Measurements from ENCODE around the gene SUGCT.

Gene SUGCT

DNA sequence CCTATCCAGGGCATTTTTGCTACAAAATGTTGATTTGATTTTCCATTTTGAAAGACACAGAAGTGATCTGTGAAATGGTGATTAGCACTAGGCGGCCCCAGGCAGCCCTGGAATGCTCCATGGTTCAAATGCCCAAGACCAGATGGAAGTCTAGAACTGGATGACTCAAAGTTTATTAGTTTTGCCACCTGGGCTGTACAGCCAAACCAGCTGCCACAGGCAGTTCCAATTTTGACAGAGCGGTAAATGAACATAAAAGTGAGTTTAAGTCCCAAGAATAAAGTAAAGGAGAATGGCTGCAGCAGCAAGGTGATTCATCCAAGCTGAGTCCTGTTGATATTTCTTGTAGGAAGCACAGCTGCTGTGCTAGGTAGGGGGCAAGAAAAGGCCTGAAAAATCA, 180.5 kb downstream of the SUGCT start:
- Histone ChIP-seq H3K36me3 (ENCODE audit: control insufficient read depth in 1 of 2, insufficient read depth in 2 of 2, low read length in 2 of 2) (no peaks in the 10 kb centered on the region), H3K9ac (ENCODE audit: low read length) (no peak overlapping the region), H3K18ac (ENCODE audit: low read length) (no peak overlapping the region), H3K4me2 (ENCODE audit: low read length) (no peak overlapping the region), H3K27me3 (ENCODE audit: insufficient read depth, low read length) (no peaks in the 10 kb centered on the region), H3K27ac (ENCODE audit: low read depth, low read length) (peak overlapping the region; percentile 6), H2BK5ac (ENCODE audit: low read depth, low read length, poor library complexity) (peak overlapping the region; percentile 56), H2AK5ac (ENCODE audit: low read length) (no peak overlapping the region), H3K4me3 (ENCODE audit: low read depth, low read length) (no peak overlapping the region), H4K91ac (ENCODE audit: low read depth, low read length) (peak overlapping the region; percentile 47), H3K14ac (ENCODE audit: low read length) (peak overlapping the region; percentile 12), H3K79me2 (ENCODE audit: control insufficient read depth, insufficient read depth, low read length, poor library complexity) (no peaks in the 10 kb centered on the region), H2BK120ac (ENCODE audit: insufficient read depth, low read length, poor library complexity) (peak overlapping the region; percentile 60), H3K4ac (ENCODE audit: low read depth, low read length) (no peak overlapping the region), H4K12ac (ENCODE audit: low read depth, low read length) (no peak overlapping the region), H2BK12ac (ENCODE audit: low read length) (peak overlapping the region; percentile 92), H3K79me1 (ENCODE audit: low read length) (no peaks in the 10 kb centered on the region), H4K8ac (ENCODE audit: low read depth, low read length) (peak overlapping the region; percentile 28), H2AFZ (ENCODE audit: insufficient read depth, low read length, poor library complexity) (no peak overlapping the region), H3K9me3 (ENCODE audit: insufficient read depth, low read depth, low read length) (no peaks in the 10 kb centered on the region), H3K23ac (ENCODE audit: low read length) (no peak overlapping the region), H3K4me1 (ENCODE audit: control insufficient read depth in 1 of 2, insufficient read depth in 2 of 2, low read length in 2 of 2) (peaks cover 0 to 4% of the 10 kb centered on the region in 2 experiments)
- no peak for DNase-seq
- no CpG with 5 or more reads among the region's 2 CpGs for WGBS (ENCODE audit: extremely low coverage, insufficient coverage, insufficient read length)

- Histone ChIP-seq H2AFZ (ENCODE audit: insufficient read depth, low read length, poor library complexity) (no peak overlapping the region), H4K8ac (ENCODE audit: low read depth, low read length) (no peak overlapping the region)
- WGBS (ENCODE audit: extremely low coverage, insufficient coverage, insufficient read length) = no CpG with 5 or more reads among the region's 3 CpGs
These were observed 181.4 kb downstream of the SUGCT start for GRCh38 chr7:40316176-40316575.

DNA sequence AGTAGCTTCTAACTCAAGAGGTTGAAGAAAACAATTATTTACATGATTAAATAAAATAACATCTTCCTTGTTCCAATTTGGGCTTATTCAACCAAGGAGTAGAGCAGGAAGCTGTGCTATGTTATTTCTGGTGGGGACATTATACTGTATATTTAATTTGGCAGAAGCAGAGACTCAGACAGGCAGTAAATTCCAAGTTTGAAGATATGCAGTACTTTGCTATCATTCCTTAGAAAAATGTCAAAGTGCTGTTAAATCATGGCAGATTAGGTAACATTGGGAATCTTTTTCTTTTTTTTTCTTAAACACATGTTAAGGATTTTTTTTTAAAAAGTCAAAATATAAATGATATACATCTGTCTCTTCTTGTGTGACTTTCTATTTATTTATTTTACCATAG, 190.1 kb downstream of the SUGCT start:
- no peak overlapping the region for H3K4me3 ChIP-seq (ENCODE audit: low read depth, low read length)
- no peak overlapping the region for H2BK120ac ChIP-seq (ENCODE audit: insufficient read depth, low read length, poor library complexity)
- no peaks in the 10 kb centered on the region for H3K4me1 ChIP-seq (ENCODE audit: control insufficient read depth in 1 of 2, insufficient read depth in 2 of 2, low read length in 2 of 2)
- no peak overlapping the region for H2AK5ac ChIP-seq (ENCODE audit: low read length)
- no peak overlapping the region for H3K27ac ChIP-seq (ENCODE audit: low read depth, low read length)
- H2BK5ac ChIP-seq (ENCODE audit: low read depth, low read length, poor library complexity) = no peak overlapping the region
- H4K8ac ChIP-seq (ENCODE audit: low read depth, low read length) = no peak overlapping the region
- no peak overlapping the region for H3K14ac ChIP-seq (ENCODE audit: low read length)
- H3K36me3 ChIP-seq (ENCODE audit: control insufficient read depth in 1 of 2, insufficient read depth in 2 of 2, low read length in 2 of 2) = no peaks in the 10 kb centered on the region
- no peaks in the 10 kb centered on the region for H3K27me3 ChIP-seq (ENCODE audit: insufficient read depth, low read length)
- H3K4me2 ChIP-seq (ENCODE audit: low read length) = no peak overlapping the region
- no peak overlapping the region for H3K4ac ChIP-seq (ENCODE audit: low read depth, low read length)
- no peak overlapping the region for H3K9ac ChIP-seq (ENCODE audit: low read length)
- H4K12ac ChIP-seq (ENCODE audit: low read depth, low read length) = no peak overlapping the region
- H3K9me3 ChIP-seq (ENCODE audit: insufficient read depth, low read depth, low read length) = no peaks in the 10 kb centered on the region
- DNase-seq = no peak
- H4K91ac ChIP-seq (ENCODE audit: low read depth, low read length) = no peak overlapping the region
- no peak overlapping the region for H3K23ac ChIP-seq (ENCODE audit: low read length)
- H2BK12ac ChIP-seq (ENCODE audit: low read length) = no peak overlapping the region
- H3K79me1 ChIP-seq (ENCODE audit: low read length) = peaks cover 3% of the 10 kb centered on the region
- no peak overlapping the region for H2AFZ ChIP-seq (ENCODE audit: insufficient read depth, low read length, poor library complexity)
- no peaks in the 10 kb centered on the region for H3K79me2 ChIP-seq (ENCODE audit: control insufficient read depth, insufficient read depth, low read length, poor library complexity)
- H3K18ac ChIP-seq (ENCODE audit: low read length) = no peak overlapping the region

More at GRCh38 chr7:40316176-40316575, 181.4 kb downstream of the SUGCT start:
- Histone ChIP-seq H3K14ac (ENCODE audit: low read length) (no peak overlapping the region), H4K12ac (ENCODE audit: low read depth, low read length) (no peak overlapping the region), H2AK5ac (ENCODE audit: low read length) (no peak overlapping the region), H3K4me3 (ENCODE audit: low read depth, low read length) (no peak overlapping the region), H3K4me1 (ENCODE audit: control insufficient read depth in 1 of 2, insufficient read depth in 2 of 2, low read length in 2 of 2) (peaks cover 0 to 4% of the 10 kb centered on the region in 2 experiments), H3K79me2 (ENCODE audit: control insufficient read depth, insufficient read depth, low read length, poor library complexity) (no peaks in the 10 kb centered on the region), H3K23ac (ENCODE audit: low read length) (no peak overlapping the region), H3K9me3 (ENCODE audit: insufficient read depth, low read depth, low read length) (no peaks in the 10 kb centered on the region), H3K4me2 (ENCODE audit: low read length) (no peak overlapping the region), H2BK120ac (ENCODE audit: insufficient read depth, low read length, poor library complexity) (no peak overlapping the region), H3K79me1 (ENCODE audit: low read length) (no peaks in the 10 kb centered on the region), H2BK5ac (ENCODE audit: low read depth, low read length, poor library complexity) (no peak overlapping the region), H3K9ac (ENCODE audit: low read length) (no peak overlapping the region), H3K27ac (ENCODE audit: low read depth, low read length) (no peak overlapping the region), H3K4ac (ENCODE audit: low read depth, low read length) (no peak overlapping the region), H3K36me3 (ENCODE audit: control insufficient read depth in 1 of 2, insufficient read depth in 2 of 2, low read length in 2 of 2) (no peaks in the 10 kb centered on the region), H3K18ac (ENCODE audit: low read length) (no peak overlapping the region), H4K91ac (ENCODE audit: low read depth, low read length) (no peak overlapping the region), H3K27me3 (ENCODE audit: insufficient read depth, low read length) (no peaks in the 10 kb centered on the region), H2BK12ac (ENCODE audit: low read length) (no peak overlapping the region)
- no peak for DNase-seq

- Histone ChIP-seq H3K9ac (ENCODE audit: low read length) (no peak overlapping the region), H3K36me3 (ENCODE audit: control insufficient read depth in 1 of 2, insufficient read depth in 2 of 2, low read length in 2 of 2) (no peaks in the 10 kb centered on the region), H3K4me3 (ENCODE audit: low read depth, low read length) (no peak overlapping the region), H3K4me2 (ENCODE audit: low read length) (no peak overlapping the region), H2BK5ac (ENCODE audit: low read depth, low read length, poor library complexity) (no peak overlapping the region), H4K12ac (ENCODE audit: low read depth, low read length) (no peak overlapping the region), H3K9me3 (ENCODE audit: insufficient read depth, low read depth, low read length) (no peaks in the 10 kb centered on the region), H3K23ac (ENCODE audit: low read length) (no peak overlapping the region), H2BK12ac (ENCODE audit: low read length) (peak overlapping the region; percentile 54), H4K91ac (ENCODE audit: low read depth, low read length) (peak overlapping the region; percentile 11), H3K27ac (ENCODE audit: low read depth, low read length) (no peak overlapping the region), H3K27me3 (ENCODE audit: insufficient read depth, low read length) (no peaks in the 10 kb centered on the region), H3K18ac (ENCODE audit: low read length) (no peak overlapping the region), H4K8ac (ENCODE audit: low read depth, low read length) (no peak overlapping the region), H2AFZ (ENCODE audit: insufficient read depth, low read length, poor library complexity) (no peak overlapping the region), H3K79me2 (ENCODE audit: control insufficient read depth, insufficient read depth, low read length, poor library complexity) (no peaks in the 10 kb centered on the region), H2BK120ac (ENCODE audit: insufficient read depth, low read length, poor library complexity) (peak overlapping the region; percentile 80), H2AK5ac (ENCODE audit: low read length) (no peak overlapping the region), H3K4ac (ENCODE audit: low read depth, low read length) (no peak overlapping the region), H3K14ac (ENCODE audit: low read length) (no peak overlapping the region), H3K79me1 (ENCODE audit: low read length) (peaks cover 7% of the 10 kb centered on the region), H3K4me1 (ENCODE audit: control insufficient read depth in 1 of 2, insufficient read depth in 2 of 2, low read length in 2 of 2) (no peaks in the 10 kb centered on the region)
- WGBS (ENCODE audit: extremely low coverage, insufficient coverage, insufficient read length) = no CpG with 5 or more reads among the region's 2 CpGs
- DNase-seq = no peak
These were observed 192.3 kb downstream of the SUGCT start for GRCh38 chr7:40327113-40327512.

Data from trophoblast cell (in vitro differentiated cells and primary cell).